ENCODE results near the gene SYNE4.
"Not testable (repeated sequence)": the region's sequence is repeated elsewhere in the genome, so short reads cannot be mapped to it uniquely, and the experiment has no call there.

Gene SYNE4, protein sequence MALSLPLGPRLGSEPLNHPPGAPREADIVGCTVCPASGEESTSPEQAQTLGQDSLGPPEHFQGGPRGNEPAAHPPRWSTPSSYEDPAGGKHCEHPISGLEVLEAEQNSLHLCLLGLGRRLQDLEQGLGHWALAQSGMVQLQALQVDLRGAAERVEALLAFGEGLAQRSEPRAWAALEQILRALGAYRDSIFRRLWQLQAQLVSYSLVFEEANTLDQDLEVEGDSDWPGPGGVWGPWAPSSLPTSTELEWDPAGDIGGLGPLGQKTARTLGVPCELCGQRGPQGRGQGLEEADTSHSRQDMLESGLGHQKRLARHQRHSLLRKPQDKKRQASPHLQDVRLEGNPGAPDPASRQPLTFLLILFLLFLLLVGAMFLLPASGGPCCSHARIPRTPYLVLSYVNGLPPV

GRCh38 chr19:36008336-36008978, at the start of gene SYNE4:
Gene SYNE4 (minus strand): TSS chr19:36008813. CDS start chr19:36008681, 132 bp downstream.
- no peak for DNase-seq (ENCODE audit: low read depth)

DNA sequence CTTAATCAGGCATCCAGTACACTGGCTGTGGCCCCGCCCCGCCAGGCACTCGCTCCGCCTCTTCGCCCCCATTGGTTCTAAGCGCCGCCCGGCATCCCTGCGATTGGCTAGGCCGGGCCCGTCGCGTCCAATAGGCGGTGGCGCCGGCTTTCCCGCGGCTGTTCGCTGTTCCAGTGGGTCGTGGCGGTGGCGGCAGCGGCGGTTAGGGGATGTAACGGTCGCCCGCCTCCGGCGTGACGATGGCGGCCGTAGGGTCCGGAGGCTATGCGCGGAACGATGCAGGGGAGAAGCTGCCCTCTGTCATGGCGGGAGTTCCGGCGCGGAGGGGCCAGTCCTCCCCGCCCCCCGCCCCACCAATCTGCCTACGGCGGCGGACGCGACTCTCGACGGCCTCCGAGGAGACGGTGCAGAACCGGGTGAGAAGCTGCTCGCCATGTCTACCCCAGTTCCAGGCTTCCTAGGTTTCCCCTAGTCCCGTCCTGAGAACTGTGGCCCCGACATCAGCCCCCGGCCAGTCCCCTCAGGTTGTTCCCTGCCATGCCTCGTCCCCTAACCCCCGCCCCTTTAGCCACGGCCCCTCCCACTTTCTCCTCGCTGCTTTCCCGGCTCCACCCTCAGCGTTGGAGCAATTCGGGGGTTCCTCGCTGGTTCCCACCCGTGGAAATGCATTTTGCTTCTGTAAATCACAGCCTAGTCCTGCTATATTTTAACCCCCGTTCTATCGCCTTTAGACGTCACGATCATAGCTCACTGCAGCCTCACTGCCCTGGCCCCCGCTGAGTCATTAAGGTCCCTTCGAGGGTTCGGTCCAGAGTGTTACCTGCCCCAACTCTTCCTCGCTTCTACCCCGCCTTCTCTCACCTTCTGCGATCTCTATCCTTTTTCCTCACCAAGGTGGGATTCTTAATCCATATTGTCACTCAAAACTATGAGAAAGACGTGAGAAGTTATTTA, 46.4 kb upstream of the SYNE4 start, which contains the start of gene WDR62:
Gene WDR62 (plus strand): TSS at position 165 of the 954 bp plus-strand sequence. CDS start 75 bp downstream, at position 240.
- DNase-seq (ENCODE audit: low read depth), result no peak

DNA sequence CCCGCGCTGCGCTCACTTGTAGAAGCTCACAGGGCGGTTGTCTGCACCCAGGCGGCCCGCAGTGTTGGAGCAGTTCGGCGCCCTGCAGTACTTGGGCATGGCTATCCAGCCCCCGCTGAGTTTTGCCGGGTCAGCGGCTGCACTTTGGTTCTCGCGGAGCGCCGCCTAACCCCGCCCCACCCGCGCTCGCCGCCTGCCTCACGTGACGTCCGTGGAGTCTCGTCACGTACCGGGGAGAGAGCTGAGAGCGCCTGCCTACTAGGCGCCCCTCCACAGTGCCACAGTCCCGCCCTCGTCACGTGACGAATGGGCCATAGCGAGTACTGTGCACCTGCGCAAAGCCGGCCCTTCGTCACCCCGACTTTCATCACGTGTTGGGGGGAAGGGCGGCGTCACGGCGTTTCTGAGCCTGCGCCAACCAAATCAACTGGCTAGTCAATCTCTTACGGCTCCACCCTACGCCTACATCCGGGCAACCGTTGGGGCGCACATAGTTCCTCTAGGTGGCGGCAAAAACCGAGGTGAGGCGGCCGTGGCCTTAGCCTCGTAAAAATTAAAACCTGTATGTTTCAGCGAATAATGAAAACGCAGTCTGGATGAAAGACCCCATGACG, 45.6 kb upstream of the SYNE4 start, which contains the start of gene THAP8:
Gene THAP8 (minus strand): TSS at position 167 of the 614 bp plus-strand sequence. CDS start 68 bp downstream, at position 99.
- DNase-seq (ENCODE audit: low read depth), result peak; percentile 94

- no peak for DNase-seq (ENCODE audit: low read depth)
These were observed 43.0 kb upstream of the SYNE4 start for GRCh38 chr19:36051637-36052036.

DNA sequence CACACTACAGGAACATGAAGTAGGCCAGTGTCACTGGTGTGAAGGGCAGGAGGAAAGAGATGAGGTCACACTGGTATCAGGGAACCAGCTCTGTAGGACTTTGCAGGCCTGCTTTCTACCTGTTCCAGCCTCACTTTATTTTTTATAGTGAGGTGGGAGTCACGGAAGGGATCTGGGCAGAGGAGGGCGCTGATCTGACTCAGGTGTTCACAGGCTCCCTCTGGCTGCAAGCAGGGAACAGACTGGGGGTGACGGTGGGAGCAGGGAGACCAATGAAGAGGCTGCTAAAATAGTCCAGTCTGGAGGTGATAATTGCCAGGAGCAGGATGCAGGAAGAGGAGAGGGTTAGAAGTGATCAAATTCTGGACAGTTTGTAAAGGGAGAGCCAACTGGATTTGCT, 42.6 kb upstream of the SYNE4 start:
- DNase-seq (ENCODE audit: low read depth), result no peak

DNA sequence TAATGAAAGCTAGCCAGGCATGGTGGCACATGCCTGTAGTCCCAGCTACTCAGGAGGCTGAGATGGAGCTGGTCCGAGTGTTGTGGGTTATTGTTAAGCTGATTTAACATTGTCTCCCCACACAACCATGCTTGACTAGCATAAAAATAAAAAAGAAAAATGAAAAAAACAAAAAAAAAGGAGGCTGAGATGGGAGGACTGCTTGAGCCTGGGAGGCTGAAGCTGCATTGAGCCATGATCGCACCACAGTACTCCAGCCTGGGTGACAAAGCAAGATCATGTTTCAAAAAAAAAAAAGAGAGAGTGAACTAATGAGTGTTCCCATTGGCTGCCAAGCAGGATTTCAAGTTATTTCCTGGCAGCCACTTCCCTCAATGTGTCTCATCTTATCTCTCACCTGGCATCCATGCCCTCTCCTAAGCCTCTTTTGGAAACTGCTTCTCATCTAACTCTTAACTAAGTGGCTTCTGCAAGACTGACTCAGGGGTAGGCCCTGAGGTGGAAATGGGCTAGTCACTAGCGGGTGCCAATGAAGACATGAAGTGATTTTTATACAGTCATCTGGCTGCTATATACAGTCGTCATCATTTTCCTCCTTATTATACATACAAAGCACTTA, 40.6 kb upstream of the SYNE4 start:
- DNase-seq (ENCODE audit: low read depth), result no peak

- no peak for DNase-seq (ENCODE audit: low read depth)
These were observed 39.2 kb upstream of the SYNE4 start for GRCh38 chr19:36047835-36048234.

DNA sequence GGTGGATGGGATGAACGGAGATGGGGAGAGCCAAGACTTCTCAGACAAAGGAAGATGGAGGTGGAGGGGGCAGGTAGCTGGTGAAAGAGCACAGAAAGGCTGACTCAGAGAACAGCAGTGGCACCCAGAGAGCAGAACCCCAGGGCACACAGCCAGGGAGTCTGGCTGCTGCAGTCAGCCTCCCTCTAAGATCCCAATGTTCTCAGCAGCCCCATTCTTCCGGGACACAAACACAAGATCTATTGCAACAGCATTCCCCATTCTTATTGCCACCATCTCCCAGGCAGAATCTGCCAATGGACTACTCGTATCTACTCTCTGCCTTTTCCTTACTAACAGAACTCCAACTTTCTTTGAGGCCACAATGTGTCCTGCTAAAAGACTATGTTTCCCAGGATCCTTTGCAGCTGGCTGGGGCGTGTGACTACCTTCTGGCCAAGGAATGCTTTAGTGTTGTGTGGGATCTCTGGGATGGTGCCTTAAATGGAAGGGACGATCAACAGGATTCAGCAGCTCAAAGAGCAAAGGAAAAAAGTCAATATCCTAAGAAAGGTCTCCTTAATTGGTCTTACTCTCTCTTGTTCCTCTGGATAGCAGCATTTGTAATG, 37.9 kb upstream of the SYNE4 start:
- DNase-seq (ENCODE audit: low read depth), result no peak

GRCh38 chr19:36043952-36044351, 35.3 kb upstream of the SYNE4 start:
- DNase-seq (ENCODE audit: low read depth), result no peak

GRCh38 chr19:36041831-36042230, 33.2 kb upstream of the SYNE4 start:
- peak; percentile 81 for DNase-seq (ENCODE audit: low read depth)

- DNase-seq (ENCODE audit: low read depth), result not testable (repeated sequence)
These were observed 32.5 kb upstream of the SYNE4 start for GRCh38 chr19:36041092-36041491.

GRCh38 chr19:36040495-36040894, 31.9 kb upstream of the SYNE4 start:
- DNase-seq (ENCODE audit: low read depth), result no peak

- DNase-seq (ENCODE audit: low read depth), result no peak
These were observed 23.9 kb upstream of the SYNE4 start, which contains the start of gene CLIP3 for GRCh38 chr19:36032251-36033104. Gene CLIP3 (minus strand): TSS chr19:36032873. CDS start chr19:36032357, 516 bp downstream.

DNA sequence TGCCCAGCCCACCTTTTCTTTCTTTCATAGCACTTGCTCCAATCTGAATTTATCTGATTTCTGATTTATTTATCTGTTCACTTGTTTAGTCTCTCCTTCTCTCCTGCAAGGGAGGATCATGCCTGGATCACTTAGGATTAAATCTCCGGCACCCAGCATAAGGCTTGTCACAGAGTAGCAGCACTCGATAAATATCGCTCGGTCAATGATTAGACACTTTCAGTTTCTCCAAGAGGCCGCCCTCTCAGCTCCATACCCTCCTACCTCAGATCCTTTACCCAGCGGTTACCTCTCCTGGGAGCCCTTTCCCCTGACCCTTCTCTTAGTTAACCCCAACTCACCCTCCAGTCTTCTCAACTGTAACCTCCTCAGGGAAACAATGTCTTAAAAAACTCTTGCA, 22.7 kb upstream of the SYNE4 start:
- DNase-seq (ENCODE audit: low read depth), result no peak

DNA sequence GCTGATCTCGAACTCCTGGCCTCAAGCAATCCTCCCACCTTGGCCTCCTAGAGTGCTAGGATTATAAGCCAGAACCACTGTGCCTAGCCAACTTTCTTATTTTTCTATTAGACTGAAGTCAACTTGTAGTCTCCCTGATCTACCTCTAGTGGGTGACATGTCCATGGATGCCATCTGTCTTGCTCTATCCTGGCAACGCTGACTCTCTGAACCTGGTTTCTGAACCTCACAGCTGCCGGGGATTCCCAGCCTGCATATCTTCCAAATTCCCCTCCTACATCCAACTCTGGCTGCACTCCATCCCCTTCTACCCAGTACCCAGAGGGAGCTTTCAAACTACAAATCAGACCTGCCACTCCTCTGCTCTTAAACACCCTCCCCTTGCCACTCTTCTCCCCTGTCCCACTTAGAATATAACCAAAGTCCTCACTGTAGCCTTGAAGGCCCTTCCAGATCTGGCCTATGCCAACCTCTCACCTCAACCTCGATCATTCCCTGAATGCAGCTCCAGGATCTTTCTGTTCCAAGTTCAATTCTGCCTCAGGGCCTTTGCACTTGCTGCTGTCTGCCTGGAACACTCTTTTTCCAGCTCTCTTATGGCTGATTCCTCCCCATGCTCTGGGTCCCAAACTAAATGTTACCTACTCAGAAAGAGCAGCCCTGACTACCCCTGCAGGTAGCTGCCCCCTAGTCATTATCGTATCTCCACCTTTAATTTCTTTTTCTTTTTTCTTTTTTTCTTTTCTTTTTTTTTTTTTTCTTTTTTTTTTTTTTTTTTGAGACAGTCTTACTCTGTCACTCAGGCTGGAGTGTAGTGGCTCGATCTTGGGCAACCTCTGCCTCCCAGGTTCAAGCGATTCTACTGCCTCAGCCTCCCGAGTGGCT, 21.9 kb upstream of the SYNE4 start:
- no peak for DNase-seq (ENCODE audit: low read depth)

GRCh38 chr19:36028313-36029041, 19.9 kb upstream of the SYNE4 start:
- no peak for DNase-seq (ENCODE audit: low read depth)

GRCh38 chr19:36027696-36028095, 19.1 kb upstream of the SYNE4 start:
- no peak for DNase-seq (ENCODE audit: low read depth)

Measured in GM04503 (cell line).